ENCODE results near the gene SHC3.

Gene SHC3

DNA sequence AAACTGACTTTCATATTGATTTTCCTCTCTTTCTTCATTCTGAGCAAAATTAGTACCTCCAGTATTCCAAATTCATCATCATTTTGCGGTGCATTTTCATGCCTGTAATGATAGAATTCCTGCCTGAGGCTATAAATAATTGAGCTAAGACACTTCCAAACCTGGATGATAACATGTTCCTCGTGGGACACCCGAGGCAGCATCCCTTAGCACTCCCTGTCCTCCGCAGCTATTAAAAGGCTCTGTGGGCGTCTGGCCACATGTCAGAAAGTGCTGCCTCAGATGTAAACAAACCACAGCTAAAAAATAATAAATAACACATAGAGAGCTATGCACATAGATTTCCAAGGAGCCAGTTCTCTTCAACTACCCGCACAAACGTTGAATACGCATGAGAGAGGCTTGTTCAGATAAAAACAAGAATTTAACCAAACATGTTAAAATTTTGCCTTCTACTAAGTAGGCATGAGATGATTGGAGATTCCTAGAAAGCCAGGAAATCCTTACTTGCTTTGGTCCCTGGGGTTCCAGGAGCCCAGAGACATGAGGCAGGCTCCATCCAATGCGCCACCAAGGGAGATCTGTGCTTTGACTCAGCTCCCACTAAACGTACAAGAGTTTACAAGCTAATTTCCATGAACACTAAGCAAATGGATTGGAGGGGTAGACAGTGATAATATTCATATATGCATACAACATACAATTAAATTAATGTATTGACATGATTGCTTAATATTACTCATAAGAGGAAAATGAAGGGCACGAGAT lies 82.7 kb downstream of the SHC3 start:
- TF ChIP-seq CTCF (IDR thresholded peaks at IDR 0.05; ENCODE audit: control insufficient read depth, insufficient read depth, low read depth, low read length, missing control alignments) = no peak
- no peak overlapping the region for H3K4me3 ChIP-seq (ENCODE audit: control insufficient read depth, low read depth, low read length)
- no peak for DNase-seq (ENCODE audit: low read depth)

- DNase-seq (ENCODE audit: low read depth) = no peak
- TF ChIP-seq CTCF (IDR thresholded peaks at IDR 0.05; ENCODE audit: control insufficient read depth, insufficient read depth, low read depth, low read length, missing control alignments) = no peak
- no peak overlapping the region for H3K4me3 ChIP-seq (ENCODE audit: control insufficient read depth, low read depth, low read length)
Measured at GRCh38 chr9:89093201-89093975, 85.2 kb downstream of the SHC3 start.

- DNase-seq (ENCODE audit: low read depth) = no peak
- TF ChIP-seq CTCF (IDR thresholded peaks at IDR 0.05; ENCODE audit: control insufficient read depth, insufficient read depth, low read depth, low read length, missing control alignments) = no peak
- no peak overlapping the region for H3K4me3 ChIP-seq (ENCODE audit: control insufficient read depth, low read depth, low read length)
Measured at GRCh38 chr9:89089176-89089575, 89.4 kb downstream of the SHC3 start.

GRCh38 chr9:89083626-89084025 lies 95.0 kb downstream of the SHC3 start:
- TF ChIP-seq CTCF (IDR thresholded peaks at IDR 0.05; ENCODE audit: control insufficient read depth, insufficient read depth, low read depth, low read length, missing control alignments) = no peak
- no peak for DNase-seq (ENCODE audit: low read depth)
- no peak overlapping the region for H3K4me3 ChIP-seq (ENCODE audit: control insufficient read depth, low read depth, low read length)

GRCh38 chr9:89080193-89080592 lies 98.4 kb downstream of the SHC3 start:
- no peak for DNase-seq (ENCODE audit: low read depth)
- no peak overlapping the region for H3K4me3 ChIP-seq (ENCODE audit: control insufficient read depth, low read depth, low read length)
- TF ChIP-seq CTCF (IDR thresholded peaks at IDR 0.05; ENCODE audit: control insufficient read depth, insufficient read depth, low read depth, low read length, missing control alignments) = no peak

DNA sequence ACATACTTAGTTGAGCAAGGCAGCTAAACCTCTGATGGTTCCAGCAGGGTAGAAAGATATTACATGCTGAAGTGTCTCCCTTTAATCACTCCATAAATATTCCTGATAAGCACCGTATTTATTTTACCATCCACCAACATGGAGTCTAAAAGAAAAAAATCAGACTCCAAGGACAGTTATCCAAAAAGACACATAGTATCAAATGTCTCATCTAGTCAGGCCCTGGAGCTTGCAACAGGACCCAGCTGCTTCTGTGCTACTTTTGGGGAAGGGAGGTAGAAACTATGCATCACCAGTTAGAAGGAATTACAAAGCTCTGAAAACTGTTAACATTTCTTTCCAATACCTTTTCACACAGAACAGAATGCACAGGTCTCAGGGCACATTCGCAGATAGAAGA lies 99.2 kb downstream of the SHC3 start:
- H3K4me3 ChIP-seq (ENCODE audit: control insufficient read depth, low read depth, low read length) = no peak overlapping the region
- no peak for DNase-seq (ENCODE audit: low read depth)
- TF ChIP-seq CTCF (IDR thresholded peaks at IDR 0.05; ENCODE audit: control insufficient read depth, insufficient read depth, low read depth, low read length, missing control alignments) = no peak

Measured in AG09309 (cell line).